Measurements from ENCODE around the gene CHDH.

DNA sequence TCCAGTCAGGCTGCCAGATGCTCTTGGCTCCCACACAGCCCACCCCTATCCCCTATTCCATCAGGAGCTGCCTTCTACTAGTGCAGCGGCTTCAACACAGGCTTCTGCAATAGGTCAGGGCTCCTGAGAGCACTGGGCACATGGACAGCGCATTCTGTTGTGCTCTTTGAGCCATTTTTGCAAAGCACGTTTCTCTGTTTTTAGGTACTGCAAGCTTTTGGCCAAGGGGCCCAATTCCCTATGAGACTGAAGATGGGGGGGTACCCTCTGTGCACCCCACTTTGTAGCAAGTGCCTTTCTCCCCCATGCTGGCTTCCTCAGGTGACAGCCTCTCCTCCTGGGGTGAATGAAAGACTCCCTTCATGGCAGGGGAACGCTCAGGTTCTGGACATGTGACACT, 31.2 kb downstream of the CHDH start:
- TF ChIP-seq, protein P1, sequence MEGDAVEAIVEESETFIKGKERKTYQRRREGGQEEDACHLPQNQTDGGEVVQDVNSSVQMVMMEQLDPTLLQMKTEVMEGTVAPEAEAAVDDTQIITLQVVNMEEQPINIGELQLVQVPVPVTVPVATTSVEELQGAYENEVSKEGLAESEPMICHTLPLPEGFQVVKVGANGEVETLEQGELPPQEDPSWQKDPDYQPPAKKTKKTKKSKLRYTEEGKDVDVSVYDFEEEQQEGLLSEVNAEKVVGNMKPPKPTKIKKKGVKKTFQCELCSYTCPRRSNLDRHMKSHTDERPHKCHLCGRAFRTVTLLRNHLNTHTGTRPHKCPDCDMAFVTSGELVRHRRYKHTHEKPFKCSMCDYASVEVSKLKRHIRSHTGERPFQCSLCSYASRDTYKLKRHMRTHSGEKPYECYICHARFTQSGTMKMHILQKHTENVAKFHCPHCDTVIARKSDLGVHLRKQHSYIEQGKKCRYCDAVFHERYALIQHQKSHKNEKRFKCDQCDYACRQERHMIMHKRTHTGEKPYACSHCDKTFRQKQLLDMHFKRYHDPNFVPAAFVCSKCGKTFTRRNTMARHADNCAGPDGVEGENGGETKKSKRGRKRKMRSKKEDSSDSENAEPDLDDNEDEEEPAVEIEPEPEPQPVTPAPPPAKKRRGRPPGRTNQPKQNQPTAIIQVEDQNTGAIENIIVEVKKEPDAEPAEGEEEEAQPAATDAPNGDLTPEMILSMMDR (IDR thresholded peaks at IDR 0.05): no peak
- TF ChIP-seq POLR2A (IDR thresholded peaks at IDR 0.05): no peak

Data from body of pancreas (tissue), 4 donors.